HS-27A (cell line): Measurements from ENCODE around the gene NCAN.
"Not testable (repeated sequence)": the region's sequence is repeated elsewhere in the genome, so short reads cannot be mapped to it uniquely, and the experiment has no call there.

Experiments used
- DNase-seq: peaks from one replicate; pipeline ENCODE4 v3.0.0-alpha.2; 2012; ENCODE audit warnings: low read depth, missing footprints

Gene NCAN

GRCh38 chr19:19193926-19194325 is 17.8 kb upstream of the NCAN start:
- DNase-seq = no peak

GRCh38 chr19:19201697-19202630 is 9.8 kb upstream of the NCAN start:
- no peak for DNase-seq

GRCh38 chr19:19202707-19203011 is 9.1 kb upstream of the NCAN start:
- no peak for DNase-seq

- peak; percentile 74 for DNase-seq
These were observed 8.5 kb upstream of the NCAN start, which contains the start of gene NR2C2AP for GRCh38 chr19:19203012-19203856. NR2C2AP (minus strand) TSS chr19:19203414; CDS start chr19:19203060, 354 bp downstream.

GRCh38 chr19:19204181-19204580 is 7.6 kb upstream of the NCAN start:
- DNase-seq = no peak

GRCh38 chr19:19205416-19206410 is 6.0 kb upstream of the NCAN start:
- no peak for DNase-seq

GRCh38 chr19:19206938-19207337 is 4.8 kb upstream of the NCAN start:
- DNase-seq = no peak

- no peak for DNase-seq
These were observed 3.9 kb upstream of the NCAN start for GRCh38 chr19:19207637-19208572.

GRCh38 chr19:19209372-19209771 is 2.4 kb upstream of the NCAN start:
- no peak for DNase-seq

- DNase-seq = no peak
These were observed 1.2 kb downstream of the NCAN start for GRCh38 chr19:19212916-19213315.

- no peak for DNase-seq
These were observed 1.8 kb downstream of the NCAN start for GRCh38 chr19:19213426-19214158.

GRCh38 chr19:19214159-19214490 is 2.4 kb downstream of the NCAN start:
- no peak for DNase-seq

GRCh38 chr19:19214892-19215291 is 3.1 kb downstream of the NCAN start:
- DNase-seq = no peak

- DNase-seq = no peak
These were observed 4.0 kb downstream of the NCAN start for GRCh38 chr19:19215792-19216191.

- DNase-seq = no peak
These were observed 5.3 kb downstream of the NCAN start for GRCh38 chr19:19217099-19217498.

GRCh38 chr19:19218911-19219310 is 7.2 kb downstream of the NCAN start:
- no peak for DNase-seq

GRCh38 chr19:19221000-19221399 is 9.2 kb downstream of the NCAN start:
- not testable (repeated sequence) for DNase-seq

- no peak for DNase-seq
These were observed 11.3 kb downstream of the NCAN start for GRCh38 chr19:19223060-19223459.

GRCh38 chr19:19223636-19224035 is 11.9 kb downstream of the NCAN start:
- DNase-seq = no peak
